ENCODE measurements around the gene HYCC1. TPM values are rescaled to one million over a fixed set of nuclear protein-coding genes. Genes with fewer than 3 reads are reported as not detected.

The HYCC1 gene
- total and polyA plus RNA-seq, 3 experiments from 2014 or later = 11.7 to 31.0 (median 29.2) TPM

DNA sequence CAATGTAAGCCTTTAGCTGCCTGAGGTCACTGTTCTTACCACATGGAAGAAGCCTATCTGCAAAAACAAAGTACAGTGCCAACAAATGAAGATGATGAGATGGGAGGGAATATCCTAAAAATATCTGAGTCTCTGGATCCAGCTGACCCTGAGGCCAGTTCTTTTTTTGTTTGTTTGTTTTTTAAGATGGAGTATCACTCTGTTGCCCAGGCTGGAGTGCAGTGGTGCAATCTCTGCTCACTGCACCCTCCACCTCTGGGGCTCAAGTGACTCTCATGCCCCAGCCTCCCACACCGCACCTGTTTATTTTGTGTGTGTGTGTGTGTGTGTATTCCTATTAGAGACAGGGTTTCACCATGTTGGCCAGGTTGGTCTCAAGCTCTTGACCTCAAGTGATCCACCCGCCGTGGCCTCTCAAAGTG lies 44.9 kb downstream of the HYCC1 start:
- no peaks in the 10 kb centered on the region for H3K27me3 Mint-ChIP-seq
- H3K36me3 ChIP-seq (ENCODE audit: insufficient read depth, low read length) = no peaks in the 10 kb centered on the region
- ChIA-PET CTCF (no interaction called here), POLR2A (no interaction called here)
- no peaks in the 10 kb centered on the region for H3K9me3 Mint-ChIP-seq
- H3K27ac Mint-ChIP-seq = no peak overlapping the region
- no peak overlapping the region for H3K27ac ChIP-seq (ENCODE audit: low read depth, low read length)
- H3K4me3 ChIP-seq (ENCODE audit: low read length) = no peak overlapping the region
- H3K4me1 ChIP-seq (ENCODE audit: insufficient read depth, low read length) = no peaks in the 10 kb centered on the region
- no peak for DNase-seq
- no peaks in the 10 kb centered on the region for H3K27me3 ChIP-seq (ENCODE audit: insufficient read depth, low read length, poor library complexity, severe bottlenecking)
- no peaks in the 10 kb centered on the region for H3K9me3 ChIP-seq (ENCODE audit: low read length)
- H3K4me3 Mint-ChIP-seq = no peak overlapping the region
- H3K4me1 Mint-ChIP-seq = no peaks in the 10 kb centered on the region
- peaks cover 4 to 12% (median 6%) of the 10 kb centered on the region in 3 donors for H3K36me3 Mint-ChIP-seq

Other genes starting within 250 kb of the HYCC1 start
- gene TOMM7, start 191.3 kb downstream of the HYCC1 start, total RNA-seq = 100 to 1,000 TPM; 299 to 318 TPM
- 409 TPM for gene TOMM7, start 191.3 kb downstream of the HYCC1 start, polyA plus RNA-seq
- 10 to 100 TPM; 20.4 to 20.9 TPM for gene KLHL7, start 91.7 kb upstream of the HYCC1 start, total RNA-seq
- gene KLHL7, start 91.7 kb upstream of the HYCC1 start, polyA plus RNA-seq = 29.9 TPM
- gene NUP42, start 167.9 kb upstream of the HYCC1 start, total RNA-seq = 10 to 100 TPM; 39.5 to 40.1 TPM
- 39.8 TPM for gene NUP42, start 167.9 kb upstream of the HYCC1 start, polyA plus RNA-seq
- 1 to 10 TPM; 7.2 to 9.4 TPM for gene GPNMB, start 232.6 kb upstream of the HYCC1 start, total RNA-seq
- gene GPNMB, start 232.6 kb upstream of the HYCC1 start, polyA plus RNA-seq = not detected